Middle frontal gyrus (tissue), 1 donor: ENCODE data around the gene UMODL1.
A peak's percentile ranks its signal among the peaks of the same experiment; 100 is the strongest.
"Not testable (repeated sequence)": the region's sequence is repeated elsewhere in the genome, so short reads cannot be mapped to it uniquely, and the experiment has no call there.

Experiments used
- DNase-seq: peaks from one replicate; pipeline ENCODE4 v3.0.0-alpha.2; 2015; ENCODE audit warnings: low spot score; ENCODE audit errors: extremely low spot score

The UMODL1 gene

DNA sequence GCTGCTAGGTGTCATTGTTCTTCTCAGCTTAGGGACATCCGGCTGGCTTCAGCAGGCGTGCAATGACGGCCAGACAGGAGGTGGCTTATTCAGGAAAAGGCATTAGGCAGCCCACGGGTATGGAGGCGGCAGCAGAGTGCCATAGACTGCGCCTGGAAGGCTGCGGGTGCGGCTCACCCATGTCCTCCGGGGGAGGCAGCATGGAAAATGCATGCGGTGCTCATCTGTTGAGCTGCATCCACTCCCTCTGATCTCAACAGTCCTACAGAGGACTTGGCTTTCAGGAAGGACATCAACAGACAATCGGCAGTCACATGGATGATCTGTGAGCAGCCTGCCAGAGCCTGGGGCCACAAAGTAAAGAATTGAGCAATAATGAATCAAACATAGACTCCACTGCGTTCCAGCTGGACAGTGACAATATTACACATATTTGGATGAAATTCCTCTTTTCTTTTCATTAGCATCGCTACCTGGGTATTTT lies 42.9 kb downstream of the UMODL1 start:
- no peak for DNase-seq

DNA sequence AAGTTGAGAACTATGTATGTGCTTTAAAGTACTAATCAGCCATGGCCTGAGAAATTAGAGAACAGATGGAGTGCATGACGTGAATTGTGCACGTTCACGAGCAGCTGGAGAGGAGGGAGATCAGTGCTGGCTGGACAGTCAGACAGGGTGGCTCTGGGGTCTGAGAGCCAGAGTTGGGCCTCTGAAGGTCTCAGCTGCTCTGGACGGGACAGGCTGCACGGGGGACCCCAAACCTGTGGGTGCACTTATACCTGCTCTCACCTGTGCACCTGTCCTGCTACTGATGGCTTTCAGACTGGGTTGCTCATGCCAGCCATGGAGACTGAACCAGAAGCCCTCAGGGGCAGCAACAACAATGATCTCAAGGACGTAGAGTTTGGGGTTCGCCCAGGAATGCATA lies 43.5 kb downstream of the UMODL1 start:
- no peak for DNase-seq

- DNase-seq: no peak
These were observed 44.1 kb downstream of the UMODL1 start for GRCh38 chr21:42115136-42115683.

- not testable (repeated sequence) for DNase-seq
These were observed 45.4 kb downstream of the UMODL1 start for GRCh38 chr21:42116551-42116950.

- DNase-seq: peak; percentile 72
These were observed 46.3 kb downstream of the UMODL1 start for GRCh38 chr21:42117229-42117966.

DNA sequence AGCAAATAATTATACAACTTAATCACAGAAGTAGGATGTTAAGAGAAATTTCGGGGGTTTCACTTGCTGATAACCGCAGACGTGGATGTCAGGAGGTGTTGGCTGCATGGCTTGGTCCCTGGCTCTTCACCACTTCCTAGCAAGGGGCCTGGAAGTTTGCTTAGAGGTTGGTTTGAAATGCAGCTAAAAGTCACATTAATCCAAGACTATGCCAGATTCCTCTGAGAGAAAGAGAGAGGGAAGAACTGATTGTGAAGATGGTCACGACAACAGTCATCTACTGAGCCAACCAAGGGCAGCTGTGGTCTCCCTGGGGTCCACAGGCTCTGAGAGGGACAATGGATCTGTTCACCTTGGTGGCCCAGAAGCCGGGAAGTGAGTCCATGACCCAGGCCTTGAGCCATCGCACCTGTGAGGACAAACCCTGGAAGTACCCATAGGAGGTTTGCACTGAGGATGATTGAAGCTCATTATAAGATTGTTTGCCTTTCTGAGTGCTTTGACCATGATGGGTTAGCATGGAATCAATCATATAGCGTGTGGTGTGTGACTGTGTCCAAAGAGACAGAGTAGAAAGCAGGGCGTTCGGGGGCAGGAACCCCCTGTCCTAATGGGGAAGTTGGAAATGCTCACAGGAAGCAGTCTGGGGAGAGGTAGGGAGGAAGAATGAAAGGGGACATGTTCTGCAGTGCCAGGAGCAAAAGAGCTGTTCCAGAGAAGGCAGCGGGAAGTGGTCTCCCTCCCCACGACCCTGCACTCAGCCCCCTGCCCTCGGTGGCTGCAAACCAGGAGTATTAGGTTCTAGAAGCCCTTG lies 47.1 kb downstream of the UMODL1 start:
- DNase-seq: no peak

GRCh38 chr21:42118901-42119300 lies 47.8 kb downstream of the UMODL1 start:
- DNase-seq: no peak

DNA sequence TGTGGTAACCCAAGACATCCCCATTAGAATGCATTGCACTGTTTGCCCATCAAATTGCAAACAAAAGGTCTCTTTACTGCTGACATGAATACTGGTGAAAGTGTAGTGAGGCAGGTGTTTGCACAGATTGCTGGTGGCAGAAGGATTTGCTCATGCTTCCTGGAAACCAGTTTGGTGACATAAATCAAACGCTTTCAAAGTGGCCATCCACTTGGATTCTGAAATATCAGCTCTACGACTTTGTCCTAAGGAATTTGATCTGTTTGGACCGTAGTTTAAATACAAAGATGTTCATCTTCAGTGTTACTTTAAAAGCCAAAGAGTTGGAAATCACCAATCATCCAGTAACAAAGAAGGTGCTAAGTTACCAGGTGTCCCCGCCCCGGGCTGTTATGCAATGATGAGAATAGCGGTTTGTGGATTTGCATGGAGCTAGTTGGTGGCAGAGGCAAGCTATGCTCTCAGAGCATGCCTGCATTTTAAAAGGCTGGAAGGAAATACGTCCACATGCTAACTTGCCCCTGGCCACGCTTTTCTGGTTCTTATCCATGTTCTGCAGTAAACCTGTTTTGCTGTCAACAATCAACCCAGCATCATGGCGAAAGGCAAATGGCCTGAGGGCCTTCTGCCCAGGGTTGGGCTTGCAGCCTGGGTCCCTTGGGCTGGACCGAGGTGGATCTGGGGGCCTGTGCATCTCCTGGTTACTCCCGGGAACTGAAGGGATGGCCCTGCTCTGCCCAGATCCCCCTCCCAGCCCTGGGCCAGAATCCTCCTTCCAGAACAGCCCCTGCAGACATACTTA lies 49.2 kb downstream of the UMODL1 start:
- no peak for DNase-seq

- no peak for DNase-seq
These were observed 49.9 kb downstream of the UMODL1 start for GRCh38 chr21:42120903-42121535.

DNA sequence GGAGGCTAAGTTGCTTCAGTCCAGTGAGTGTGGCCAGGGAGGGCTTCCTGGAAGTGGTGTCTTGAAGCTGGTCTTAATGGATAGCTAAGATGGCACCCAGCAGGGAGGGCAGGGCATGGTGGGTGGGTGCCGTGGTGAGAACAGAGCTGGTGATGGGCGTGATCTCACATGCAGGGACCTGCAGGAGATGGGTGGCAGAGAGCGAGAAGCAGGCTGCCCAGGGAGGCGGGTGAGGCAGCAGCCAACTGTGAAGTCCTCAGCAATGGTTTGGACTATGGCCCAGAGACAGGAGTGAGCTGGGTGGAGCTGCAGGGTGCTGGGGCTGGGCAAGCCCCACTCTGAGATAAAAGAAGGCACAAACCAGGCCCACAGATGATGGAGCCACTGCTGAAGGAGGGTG lies 50.7 kb downstream of the UMODL1 start:
- DNase-seq: no peak

DNA sequence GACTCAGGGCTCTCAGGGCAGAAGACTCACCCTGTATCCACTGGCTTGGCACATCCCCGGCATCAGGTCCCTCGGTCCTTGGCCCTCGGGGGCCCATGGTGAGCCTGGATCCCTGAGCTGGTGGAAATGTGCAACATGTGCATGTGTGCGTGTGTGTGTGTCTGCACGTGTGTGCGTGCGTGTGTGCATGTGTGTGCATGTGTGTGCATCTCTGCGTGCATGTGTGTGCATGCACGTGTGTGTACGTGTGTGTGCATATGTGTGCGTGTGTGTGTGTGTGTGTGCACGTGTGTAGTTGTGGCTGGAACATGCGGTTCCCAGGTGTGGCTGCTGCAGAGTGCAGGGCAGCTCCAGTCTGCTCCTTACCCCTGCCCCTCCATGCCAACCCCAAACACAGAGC lies 51.3 kb downstream of the UMODL1 start:
- no peak for DNase-seq

DNA sequence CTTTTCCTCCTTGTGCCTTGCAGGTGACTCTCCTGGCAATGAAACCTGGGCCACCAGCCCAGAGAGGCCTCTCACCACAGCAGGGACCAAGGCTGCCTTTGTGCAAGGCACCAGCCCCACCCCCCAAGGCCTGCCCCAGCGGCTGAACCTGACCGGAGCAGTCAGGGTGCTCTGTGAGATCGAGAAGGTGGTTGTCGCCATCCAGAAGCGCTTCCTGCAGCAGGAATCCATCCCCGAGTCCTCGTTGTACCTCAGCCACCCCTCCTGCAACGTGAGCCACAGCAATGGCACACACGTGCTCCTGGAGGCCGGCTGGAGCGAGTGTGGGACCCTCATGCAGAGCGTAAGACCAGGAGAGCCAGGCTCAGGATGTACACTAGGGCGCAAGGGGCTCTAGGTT lies 51.7 kb downstream of the UMODL1 start:
- no peak for DNase-seq

DNA sequence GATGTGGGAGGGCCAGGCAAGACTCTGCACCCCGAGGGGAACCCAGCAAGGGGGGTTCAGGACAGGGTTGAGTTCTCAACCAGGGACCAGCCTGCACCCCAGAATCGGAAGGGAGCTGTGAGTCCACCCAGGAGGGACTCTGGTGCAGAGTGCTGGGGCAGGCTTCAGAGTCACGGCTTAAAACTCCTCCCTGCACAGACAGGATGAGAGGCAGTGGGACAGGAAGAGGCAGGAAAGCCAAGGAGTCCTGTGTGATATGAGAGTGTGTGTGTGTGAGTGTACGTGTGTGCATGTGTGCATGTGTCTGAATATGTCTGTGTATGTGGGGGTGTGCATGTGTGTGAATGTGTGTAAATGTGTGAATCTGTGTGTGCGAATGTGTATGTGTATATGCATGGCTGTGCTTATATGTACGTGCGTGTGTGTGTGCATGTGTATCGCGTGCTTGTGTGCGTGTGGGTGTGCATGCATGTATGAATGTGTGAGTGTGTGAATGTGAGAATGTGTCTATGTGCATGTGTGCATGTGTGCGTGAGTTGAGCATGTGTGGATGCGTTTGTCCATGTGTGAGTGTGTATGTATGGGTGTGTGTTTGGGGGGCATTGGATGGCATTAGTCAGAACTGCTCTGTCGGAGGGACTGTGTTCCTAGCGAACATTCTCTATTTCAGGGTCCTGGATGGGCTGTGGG lies 52.2 kb downstream of the UMODL1 start:
- DNase-seq: no peak

DNA sequence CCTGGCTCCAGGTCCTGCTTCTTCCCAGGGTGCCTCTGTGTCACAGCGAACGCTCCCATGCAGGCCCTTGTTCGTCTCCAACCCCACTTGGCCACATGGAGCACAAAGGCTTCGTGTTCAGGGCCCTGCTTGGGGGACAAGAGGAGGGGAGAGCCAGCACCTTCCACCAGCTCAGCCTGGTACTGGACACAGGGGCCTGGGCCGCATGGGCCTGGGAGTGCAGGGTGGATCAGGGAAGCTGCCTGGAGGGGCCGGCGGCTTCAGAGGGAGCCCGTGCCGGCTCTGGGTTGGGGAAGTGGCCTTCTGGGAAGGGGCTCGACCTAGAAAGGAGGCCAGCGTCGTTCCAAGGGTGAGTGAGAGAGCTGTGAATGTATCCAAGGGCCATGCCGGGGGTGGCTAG lies 53.0 kb downstream of the UMODL1 start:
- DNase-seq: no peak

DNA sequence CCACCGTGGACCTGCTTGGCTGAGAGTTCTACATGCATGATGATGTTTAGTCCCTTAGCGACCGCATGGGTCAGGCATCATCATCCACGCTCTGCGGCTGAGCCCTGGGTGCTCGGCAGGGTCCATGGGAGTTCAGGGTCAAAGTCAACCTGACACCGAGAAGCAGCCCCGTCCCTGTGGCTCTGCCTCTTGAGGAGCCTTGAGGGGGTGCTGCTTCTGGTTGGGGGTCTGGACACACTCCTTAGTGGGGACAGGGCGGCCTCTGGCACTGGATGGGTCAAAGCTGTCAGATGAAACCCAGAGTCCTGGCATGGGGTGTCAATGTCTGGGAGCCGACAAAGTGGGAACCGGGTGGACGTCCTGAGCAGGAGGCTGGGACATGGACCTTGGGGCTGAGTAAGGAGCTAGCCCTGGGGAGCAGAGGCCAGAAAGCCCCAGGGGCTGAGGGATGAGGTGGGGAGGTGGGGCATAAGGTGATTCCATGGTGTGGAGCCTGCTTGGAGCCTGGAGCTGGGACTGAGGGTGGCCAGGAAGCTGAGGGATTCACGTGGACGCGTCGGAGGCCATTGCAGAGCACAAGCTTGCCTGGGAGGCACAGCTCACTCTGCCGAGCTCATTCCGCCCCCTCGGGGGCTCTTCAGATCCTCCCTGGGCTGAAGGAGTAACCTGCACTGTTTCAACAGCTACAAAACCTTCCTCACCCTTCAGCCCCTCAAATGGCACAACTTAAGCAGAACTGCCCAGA lies 53.9 kb downstream of the UMODL1 start:
- no peak for DNase-seq

- DNase-seq: no peak
These were observed 54.7 kb downstream of the UMODL1 start for GRCh38 chr21:42125571-42126544.

DNA sequence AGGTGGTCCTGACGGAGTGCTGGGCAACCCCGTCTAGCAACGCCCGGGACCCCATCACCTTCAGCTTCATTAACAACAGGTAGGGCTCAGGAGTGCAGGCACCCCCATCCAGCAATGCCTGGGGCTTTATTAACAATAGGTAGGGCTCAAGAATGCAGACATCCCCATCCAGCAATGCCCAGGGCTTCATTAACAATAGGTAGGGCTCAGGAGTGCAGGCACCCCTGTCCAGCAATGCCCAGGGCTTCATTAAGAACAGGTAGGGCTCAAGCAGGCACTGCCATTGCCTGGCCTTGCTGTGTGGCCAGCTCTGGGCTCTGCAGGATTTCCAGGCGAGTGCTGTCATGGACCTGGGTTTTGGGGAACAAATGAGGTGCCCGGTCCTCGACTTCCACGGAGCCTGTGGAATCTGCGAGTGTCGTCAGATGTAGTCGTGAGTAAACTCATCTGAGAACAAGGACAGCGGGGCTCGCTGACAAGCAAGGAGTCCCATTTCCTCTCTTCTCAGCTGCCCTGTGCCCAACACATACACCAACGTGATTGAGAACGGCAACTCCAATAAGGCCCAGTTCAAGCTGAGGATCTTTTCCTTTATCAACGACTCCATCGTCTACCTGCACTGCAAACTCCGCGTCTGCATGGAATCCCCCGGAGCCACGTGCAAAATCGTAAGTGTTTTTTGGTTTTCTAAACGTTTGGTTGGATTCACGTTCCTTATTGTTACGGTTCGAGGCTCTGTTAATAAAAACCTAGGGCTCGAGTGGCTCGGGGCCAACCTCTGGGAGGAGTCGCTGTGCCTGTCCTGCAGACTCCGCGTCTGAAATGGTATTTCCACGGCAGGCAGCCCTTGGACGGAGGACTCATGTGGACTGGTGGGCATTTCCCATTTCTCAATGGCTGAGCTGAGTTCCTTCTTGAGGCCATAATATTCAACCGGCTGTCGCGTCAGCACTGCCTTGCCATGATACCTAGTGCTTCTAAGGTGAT lies 56.3 kb downstream of the UMODL1 start:
- DNase-seq: no peak
